DOHH2 (cell line): ENCODE measurements around the gene GP9.

Experiments used
- EZH2phosphoT487 ChIP-seq: fragments of 200-600 bp; sonication (generic); IDR thresholded peaks from 2 replicates; pipeline ENCODE4 v1.6.1; 2017; ENCODE audit warnings: borderline replicate concordance, mild to moderate bottlenecking, antibody characterized with exemption, low read length, moderate library complexity, mixed read lengths
- TF ChIP-seq, protein P1 (sequence below): fragments of 200-600 bp; sonication (generic); IDR thresholded peaks from one replicate; pipeline ENCODE4 v1.5.1; 2014; ENCODE audit warnings: antibody characterized with exemption, mild to moderate bottlenecking, low read depth, low read length; ENCODE audit not compliant: poor library complexity, severe bottlenecking

- TF ChIP-seq, protein P1, sequence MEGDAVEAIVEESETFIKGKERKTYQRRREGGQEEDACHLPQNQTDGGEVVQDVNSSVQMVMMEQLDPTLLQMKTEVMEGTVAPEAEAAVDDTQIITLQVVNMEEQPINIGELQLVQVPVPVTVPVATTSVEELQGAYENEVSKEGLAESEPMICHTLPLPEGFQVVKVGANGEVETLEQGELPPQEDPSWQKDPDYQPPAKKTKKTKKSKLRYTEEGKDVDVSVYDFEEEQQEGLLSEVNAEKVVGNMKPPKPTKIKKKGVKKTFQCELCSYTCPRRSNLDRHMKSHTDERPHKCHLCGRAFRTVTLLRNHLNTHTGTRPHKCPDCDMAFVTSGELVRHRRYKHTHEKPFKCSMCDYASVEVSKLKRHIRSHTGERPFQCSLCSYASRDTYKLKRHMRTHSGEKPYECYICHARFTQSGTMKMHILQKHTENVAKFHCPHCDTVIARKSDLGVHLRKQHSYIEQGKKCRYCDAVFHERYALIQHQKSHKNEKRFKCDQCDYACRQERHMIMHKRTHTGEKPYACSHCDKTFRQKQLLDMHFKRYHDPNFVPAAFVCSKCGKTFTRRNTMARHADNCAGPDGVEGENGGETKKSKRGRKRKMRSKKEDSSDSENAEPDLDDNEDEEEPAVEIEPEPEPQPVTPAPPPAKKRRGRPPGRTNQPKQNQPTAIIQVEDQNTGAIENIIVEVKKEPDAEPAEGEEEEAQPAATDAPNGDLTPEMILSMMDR: no peak
- TF ChIP-seq EZH2phosphoT487: no peak
Observed at GRCh38 chr3:129018751-129019150, 41.8 kb upstream of the GP9 start.
